AG04450 (cell line): Measurements from ENCODE around the gene ZFP36L1. TPM values are rescaled to one million over a fixed set of nuclear protein-coding genes. Genes with fewer than 3 reads are reported as not detected.

Experiments used
- CTCF ChIA-PET: fragments of 300-600, 350-600 bp; formaldehyde crosslinking; extraction: SDS; loops from one replicate; lab custom pipeline; 2022; ENCODE audit warnings: antibody characterized with exemption, inconsistent platforms; lab: Charles Lee
- POLR2A ChIA-PET: fragments of 350-600 bp; formaldehyde crosslinking; extraction: SDS; loops from one replicate; lab custom pipeline; 2021; ENCODE audit warnings: antibody characterized with exemption, inconsistent platforms; lab: Yijun Ruan, JAX
- DNase-seq: peaks from one replicate; pipeline ENCODE4 v3.0.0-alpha.2; 2011; ENCODE audit warnings: low read depth, low spot score
- H3K27ac ChIP-seq: one replicate; pipeline ENCODE4 v1.5.1; 2012; ENCODE audit warnings: low read depth, low read length, control low read depth
- H3K27me3 ChIP-seq: one replicate; pipeline ENCODE4 v1.6.0; 2012; ENCODE audit warnings: low read length; ENCODE audit not compliant: control insufficient read depth, insufficient read depth
- H3K4me3 ChIP-seq: 2 replicates; pipeline ENCODE4 v1.5.1; 2011; ENCODE audit warnings: mild to moderate bottlenecking, low read depth, low read length, control low read depth
- H3K9me3 ChIP-seq: 2 replicates; pipeline ENCODE4 v1.5.1; 2012; ENCODE audit warnings: low read length; ENCODE audit not compliant: control insufficient read depth, insufficient read depth
- CTCF ChIP-seq: IDR thresholded peaks from 2 replicates; pipeline ENCODE4 v1.5.1; 2011; ENCODE audit warnings: low read depth, low read length, control low read depth, inconsistent platforms
- polyA plus RNA-seq: library from polyadenylated mRNA; depleted of rRNA; stranded (reverse); fragments of >200 nt; gene quantifications from 2 replicates; pipeline ENCODE4 v1.2.3, GENCODE V29; 2011

The ZFP36L1 gene
- polyA plus RNA-seq, 1 experiment, result 54.4 TPM

- no peak for DNase-seq
- H3K27me3 ChIP-seq, result no peaks in the 10 kb centered on the region
- H3K27ac ChIP-seq, result no peak overlapping the region
- H3K9me3 ChIP-seq, result no peaks in the 10 kb centered on the region; the same call in 1 of the 2 replicates
- ChIA-PET POLR2A (interaction anchor here (0.5 to 1.1 kb wide), 2 partner anchors 32 to 35 kb away, joined by 3 to 10 read pairs; partner anchors contain the start of gene ZFP36L1), CTCF (interaction anchor here (0.6 to 5.8 kb wide), 20 partner anchors 8 to 989 kb away, joined by 3 to 34 read pairs (median 3); no protein-coding TSS in a partner anchor)
- no peak overlapping the region for H3K4me3 ChIP-seq
- peak; percentile 90 for TF ChIP-seq CTCF
Observed at GRCh38 chr14:68824517-68825347, 31.9 kb upstream of the ZFP36L1 start.

GRCh38 chr14:68824207-68824516 is 31.3 kb upstream of the ZFP36L1 start:
- Histone ChIP-seq H3K9me3 (no peaks in the 10 kb centered on the region; the same call in 1 of the 2 replicates), H3K4me3 (no peak overlapping the region), H3K27ac (no peak overlapping the region), H3K27me3 (no peaks in the 10 kb centered on the region)
- no peak for TF ChIP-seq CTCF
- DNase-seq, result no peak
- CTCF ChIA-PET, result interaction anchor here (0.7 to 5.8 kb wide), 5 partner anchors 20 to 986 kb away, joined by 3 to 34 read pairs (median 3); no protein-coding TSS in a partner anchor
- POLR2A ChIA-PET, result no interaction called here

GRCh38 chr14:68823434-68824206 is 30.8 kb upstream of the ZFP36L1 start:
- no peak for DNase-seq
- no peaks in the 10 kb centered on the region for H3K27me3 ChIP-seq
- TF ChIP-seq CTCF, result no peak
- H3K9me3 ChIP-seq, result no peaks in the 10 kb centered on the region; the same call in 1 of the 2 replicates
- ChIA-PET CTCF (interaction anchor here (0.9 to 5.8 kb wide), 4 partner anchors 21 to 986 kb away, joined by 3 to 34 read pairs (median 6); no protein-coding TSS in a partner anchor), POLR2A (no interaction called here)
- H3K27ac ChIP-seq, result no peak overlapping the region
- no peak overlapping the region for H3K4me3 ChIP-seq

- POLR2A ChIA-PET, result no interaction called here
- TF ChIP-seq CTCF, result no peak
- Histone ChIP-seq H3K9me3 (no peaks in the 10 kb centered on the region; the same call in 1 of the 2 replicates), H3K27me3 (no peaks in the 10 kb centered on the region), H3K27ac (no peak overlapping the region), H3K4me3 (no peak overlapping the region)
- no peak for DNase-seq
- CTCF ChIA-PET, result interaction anchor here (1.0 to 5.8 kb wide), 2 partner anchors 21 to 942 kb away, joined by 3 to 34 read pairs; no protein-coding TSS in a partner anchor
Observed at GRCh38 chr14:68822926-68823325, 30.1 kb upstream of the ZFP36L1 start.
